COLO829 (cell line): ENCODE measurements around the gene C11orf68.

Experiments
- DNase-seq: peaks from one replicate; pipeline ENCODE4 v3.0.0; 2012; ENCODE audit warnings: low spot score

C11orf68 gene

DNA sequence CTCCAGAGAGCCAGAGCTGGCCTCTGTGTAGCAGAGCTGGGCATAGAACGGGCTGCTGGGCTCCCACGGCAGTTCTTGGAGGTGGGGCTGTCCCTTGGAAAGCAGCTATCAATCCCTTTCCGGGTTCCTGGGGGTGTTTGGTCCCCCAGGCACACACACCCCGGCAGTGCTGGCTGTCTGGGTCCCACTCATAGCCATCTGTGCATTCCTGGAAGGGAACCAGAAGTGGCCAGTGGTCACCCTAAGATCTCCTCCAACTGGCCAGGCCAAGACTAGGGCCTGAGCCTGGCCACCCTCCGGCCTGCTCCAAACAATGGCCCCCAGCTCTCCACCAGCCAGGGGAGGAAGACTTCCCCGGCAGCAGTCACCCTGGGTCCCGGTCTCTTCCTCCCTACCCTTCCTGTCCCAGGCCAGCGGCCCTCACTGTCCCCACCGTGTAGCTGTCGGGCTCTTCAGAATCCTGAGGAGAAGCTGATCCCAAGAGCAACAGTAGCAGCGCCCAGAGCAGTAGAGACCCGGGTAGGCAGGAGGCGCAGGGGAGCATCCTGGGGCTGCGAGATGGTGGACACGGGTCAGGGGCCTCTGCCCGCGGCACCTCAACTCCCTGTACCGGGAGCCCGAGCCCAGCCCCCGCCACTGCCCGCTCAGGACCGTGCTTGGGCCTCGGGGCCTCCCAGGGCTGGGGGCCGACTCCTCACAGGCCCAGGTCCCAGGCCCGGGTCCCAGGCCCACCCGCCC lies 46.9 kb downstream of the C11orf68 start:
- no peak for DNase-seq

DNA sequence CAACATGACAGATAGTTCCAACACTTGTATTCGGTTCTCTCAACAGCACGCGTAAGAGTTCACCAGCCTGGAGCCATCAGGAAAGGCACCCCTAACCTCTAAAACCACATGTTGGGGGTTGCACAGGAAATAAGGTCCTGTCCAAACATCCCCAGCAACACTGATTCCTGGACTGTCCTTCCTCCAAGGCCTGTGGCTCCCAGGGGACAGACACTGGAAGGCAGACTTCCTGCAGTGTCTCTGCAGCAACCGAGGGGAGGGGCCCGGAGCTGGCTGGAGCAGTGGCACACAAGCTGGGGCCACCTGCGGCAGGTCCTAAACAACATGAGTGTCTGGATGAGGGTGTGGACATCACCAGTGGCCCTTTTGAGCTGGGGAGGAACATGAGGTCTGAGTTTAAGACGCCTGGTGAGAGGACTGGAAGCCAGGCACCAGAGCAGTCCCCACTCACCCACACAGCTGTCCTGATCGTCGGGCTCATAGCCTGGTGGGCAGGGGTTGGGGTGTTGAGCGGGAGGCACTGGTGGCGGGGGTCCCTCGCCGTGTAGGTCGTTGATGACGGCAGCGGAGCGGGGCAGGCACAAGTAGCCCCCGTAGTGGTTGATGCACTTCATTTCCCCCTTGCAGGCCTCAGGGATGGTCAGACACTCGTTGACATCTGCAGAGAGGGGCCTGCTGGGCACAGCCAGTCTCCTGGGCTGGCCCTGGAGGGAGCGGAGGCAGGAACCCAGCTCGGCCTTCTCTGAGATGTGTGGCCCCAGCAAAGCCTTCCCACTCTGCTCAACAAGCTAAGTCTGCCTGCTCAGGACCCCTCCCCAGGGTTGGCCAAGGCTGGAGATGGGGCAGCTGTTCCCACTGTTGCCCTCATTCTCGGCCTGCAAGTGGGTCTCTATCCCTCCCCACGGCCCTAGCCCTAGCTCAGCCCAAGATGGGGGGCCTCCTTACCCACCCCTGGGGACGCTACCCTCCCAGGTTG lies 47.9 kb downstream of the C11orf68 start:
- no peak for DNase-seq

DNA sequence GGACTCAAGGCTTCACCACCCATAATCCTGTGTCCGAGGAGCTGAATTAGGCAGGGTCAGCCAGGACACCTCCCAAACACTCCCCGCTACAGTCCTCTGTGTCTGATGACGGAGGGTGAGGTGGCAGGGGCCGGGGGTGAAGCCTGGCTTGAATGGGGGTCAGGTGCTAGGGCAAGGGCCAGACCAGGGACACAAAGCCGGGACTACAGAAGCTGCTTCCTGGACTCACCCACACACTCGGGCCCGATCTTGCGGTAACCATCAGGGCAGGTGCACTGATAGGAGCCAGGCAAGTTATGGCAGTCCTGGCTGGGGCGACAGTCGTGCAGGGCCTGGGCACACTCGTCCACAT lies 48.6 kb downstream of the C11orf68 start:
- no peak for DNase-seq

DNA sequence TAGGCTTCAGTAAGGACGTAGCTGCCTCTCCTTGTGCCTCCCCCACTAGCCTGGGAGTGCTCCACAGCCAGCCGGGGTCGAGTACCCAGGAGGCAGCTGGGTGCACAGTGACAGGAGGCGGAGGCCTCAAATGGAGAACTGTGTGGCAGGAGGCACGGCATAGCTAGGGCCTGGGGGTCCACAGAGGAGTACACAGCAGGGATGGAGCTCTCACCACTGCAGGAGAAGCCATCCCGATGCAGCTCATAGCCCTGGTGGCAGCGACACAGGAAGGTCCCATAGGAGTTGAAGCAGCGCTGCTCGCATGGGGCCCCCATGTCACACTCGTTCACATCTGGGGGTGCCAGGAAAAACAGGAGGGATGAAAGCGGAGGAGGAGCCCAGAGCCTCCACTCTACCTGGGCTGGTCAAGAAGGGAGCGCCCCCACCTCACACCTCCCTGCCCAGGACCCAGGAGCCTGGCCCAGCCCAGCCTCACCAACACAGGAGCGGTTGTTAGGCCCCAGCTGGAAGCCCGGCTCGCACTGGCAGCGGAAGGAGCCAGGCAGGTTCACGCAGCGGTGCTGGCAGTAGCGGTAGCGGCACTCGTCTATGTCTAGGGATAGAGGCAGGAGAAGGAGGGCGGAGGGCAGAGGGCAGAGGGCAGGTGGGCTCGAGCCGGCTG lies 49.1 kb downstream of the C11orf68 start:
- DNase-seq: no peak

DNA sequence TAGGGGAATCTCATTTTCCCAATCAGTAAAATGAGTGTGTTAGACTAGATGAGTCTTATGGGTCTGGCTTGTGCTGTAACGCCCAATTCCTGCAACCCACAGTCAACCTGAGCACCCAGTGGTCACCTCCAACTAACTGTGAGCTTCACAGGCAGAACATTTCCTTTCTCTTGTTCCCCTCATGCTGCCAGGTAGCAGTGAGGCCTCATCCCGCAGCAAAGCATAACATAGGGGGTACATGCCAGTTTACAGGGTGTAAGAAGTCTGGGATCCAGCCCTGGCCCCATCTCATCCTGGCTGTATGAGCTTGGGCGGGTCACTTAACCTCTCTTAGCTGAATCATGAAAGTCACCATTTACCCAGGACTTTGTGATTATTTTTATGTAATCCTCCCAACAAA lies 50.0 kb downstream of the C11orf68 start:
- DNase-seq: no peak

DNA sequence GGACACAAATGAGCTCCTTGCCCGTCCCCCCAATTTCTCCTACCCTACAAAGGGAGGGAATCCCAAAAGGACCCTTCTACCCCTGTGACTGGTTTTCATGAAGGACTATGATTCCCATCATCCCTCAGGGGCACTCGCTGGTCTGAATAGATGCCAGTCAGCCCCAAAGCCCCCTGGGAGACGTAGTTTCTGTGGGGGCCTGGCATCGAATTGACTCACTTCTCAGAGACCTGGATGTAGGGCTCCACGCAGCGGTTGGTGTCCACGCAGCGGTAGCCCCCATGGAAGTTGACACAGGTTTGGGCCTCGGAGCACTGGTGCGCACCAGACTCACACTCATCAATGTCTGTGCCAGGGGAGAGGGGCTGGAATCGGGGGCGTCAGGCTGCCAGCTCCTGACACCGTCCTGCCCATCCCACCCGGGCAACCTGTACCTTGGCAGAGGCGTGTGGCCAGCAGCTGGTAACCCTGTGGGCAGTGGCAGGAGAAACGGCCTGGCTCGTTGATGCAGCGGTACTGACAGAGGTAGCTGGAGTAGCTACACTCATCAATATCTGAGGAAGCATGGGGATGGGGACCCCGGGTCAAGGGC lies 50.7 kb downstream of the C11orf68 start:
- no peak for DNase-seq

DNA sequence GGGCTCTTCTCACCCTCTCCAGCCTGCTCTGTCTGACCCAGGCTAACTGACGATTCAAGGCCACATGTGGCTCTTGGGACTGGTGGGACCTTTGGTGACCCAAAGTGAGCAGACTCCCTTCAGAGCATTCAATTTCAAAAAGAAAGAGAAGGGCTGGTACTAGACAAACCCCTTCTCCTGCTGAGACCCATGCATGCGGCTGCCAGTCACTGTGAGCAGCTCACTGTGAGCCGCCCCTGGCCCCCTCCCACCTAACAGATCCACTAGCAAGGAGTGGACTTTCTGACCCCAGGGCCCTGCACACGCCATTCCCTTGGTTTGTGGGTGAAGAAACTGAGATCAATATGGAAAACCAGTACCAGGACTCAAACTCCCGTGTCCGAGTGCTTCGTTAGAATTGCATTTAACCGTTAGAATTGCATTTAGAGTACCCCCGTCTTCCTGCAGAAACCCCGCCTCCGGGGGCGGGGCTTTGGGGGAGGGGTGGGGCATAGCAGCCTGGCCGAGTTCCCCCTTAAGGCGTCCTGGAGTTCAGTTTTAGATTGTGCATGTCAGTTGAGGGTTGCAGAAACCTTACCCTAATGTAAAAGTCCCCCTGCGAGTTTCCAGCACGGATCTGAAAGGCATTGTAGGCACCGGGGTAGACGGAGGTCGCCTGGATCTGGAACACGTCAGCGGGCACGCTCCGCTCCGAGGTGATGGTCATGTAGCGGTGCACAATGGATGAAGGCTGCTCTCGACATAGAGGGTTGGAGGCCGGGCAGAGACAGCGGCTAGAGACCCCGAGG lies 51.4 kb downstream of the C11orf68 start:
- no peak for DNase-seq
